Adipose tissue (tissue), 3 donors: Measurements from ENCODE around the gene HSF2BP. TPM values are rescaled to one million over a fixed set of nuclear protein-coding genes. Genes with fewer than 3 reads are reported as not detected.
"Not testable (repeated sequence)": the region's sequence is repeated elsewhere in the genome, so short reads cannot be mapped to it uniquely, and the experiment has no call there.

Experiments
- H3K27ac ChIP-seq: one replicate; pipeline ENCODE4 v1.5.1; 2013; ENCODE audit warnings: low read depth, low read length
- WGBS, 3 donors: extraction: QIAGEN DNeasy Blood & Tissue Kit; methylation state at CpG; one replicate each; pipeline ENCODE4 v1.1.7; 2013; 5-methylcytosine and 5-hydroxymethylcytosine counted together
- polyA plus RNA-seq, 3 donors: library from polyadenylated mRNA; stranded (reverse); fragments of 200-250 nt; gene quantifications; one replicate each; pipeline ENCODE4 v1.2.3, GENCODE V29; 2013
- donor health status: healthy with polysubstance abuse.
- donor health status: Bipolar disorder and iron deficiency.
- donor health status: healthy.

Gene HSF2BP
- polyA plus RNA-seq, 3 donors, result 0.09 to 0.34 (median 0.27) TPM

DNA sequence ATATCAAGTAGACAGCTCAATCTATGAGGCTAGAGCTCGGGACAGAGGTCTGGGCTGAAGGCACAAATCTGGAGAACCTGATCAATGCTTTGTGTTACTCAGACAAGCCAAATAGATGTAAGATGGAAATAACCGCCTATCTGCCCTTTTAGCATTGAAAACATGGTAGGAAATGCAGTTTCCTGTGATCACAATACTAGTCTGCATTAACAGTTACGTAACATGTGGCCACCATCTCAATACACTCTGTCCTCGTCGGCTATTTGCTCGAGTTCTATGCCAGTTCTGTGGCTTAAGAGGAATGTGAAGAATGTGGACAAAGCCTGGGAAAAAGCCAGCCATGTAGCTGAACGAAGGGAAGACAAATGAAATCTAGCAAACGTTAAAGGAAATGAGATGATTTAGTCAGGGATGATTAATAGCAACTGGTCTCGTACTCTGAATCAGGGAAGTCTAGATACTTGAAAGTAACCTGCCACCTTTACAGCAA, 73.3 kb downstream of the HSF2BP start:
- 12 to 20% (median 12%) methylated on average over 9 of the region's 9 CpGs for WGBS, 3 donors
- H3K27ac ChIP-seq, result peak overlapping the region; percentile 54

DNA sequence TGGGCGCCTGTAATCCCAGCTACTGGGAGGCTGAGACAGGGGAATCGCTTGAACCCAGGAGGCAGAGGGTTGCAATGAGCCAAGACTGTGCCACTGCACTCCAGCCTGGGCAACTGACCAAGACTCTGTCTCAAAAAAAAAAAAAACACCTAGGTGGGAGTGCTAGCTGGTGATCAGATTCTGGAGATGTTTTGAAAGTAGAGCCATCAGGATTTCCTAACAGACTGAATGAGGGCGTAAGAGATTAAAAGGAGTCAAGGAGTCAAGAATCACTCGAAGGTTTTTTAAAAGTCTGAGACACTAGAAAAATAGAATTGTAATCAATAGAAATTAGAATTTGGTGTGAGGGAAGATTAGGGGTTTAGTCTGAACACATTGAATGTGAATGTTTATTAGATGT, 73.8 kb downstream of the HSF2BP start:
- 77 to 90% (median 85%) methylated on average over 4 of the region's 4 CpGs for WGBS, 3 donors
- peak overlapping the region; percentile 54 for H3K27ac ChIP-seq

DNA sequence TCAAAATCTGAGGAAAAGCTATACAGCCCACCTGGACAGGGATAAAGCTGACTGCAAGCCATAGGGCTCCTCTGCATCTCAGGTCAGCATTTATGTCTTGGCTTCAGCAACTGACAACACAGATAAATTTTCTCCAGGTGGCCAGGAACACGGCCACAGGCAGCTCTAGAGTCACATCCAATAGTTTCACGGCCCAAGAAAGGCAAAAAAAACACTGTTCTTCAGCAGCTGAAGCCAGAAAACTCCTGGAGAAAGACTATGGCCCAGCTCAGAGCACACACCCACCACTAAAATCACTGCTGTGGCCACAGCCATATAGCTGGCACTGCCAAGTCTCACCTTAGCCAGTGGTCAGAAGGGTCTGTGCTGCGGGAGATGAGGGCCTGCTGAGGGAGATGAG, 77.8 kb downstream of the HSF2BP start:
- H3K27ac ChIP-seq, result no peak overlapping the region
- WGBS, 3 donors, result 83 to 89% (median 86%) methylated on average over 3 of the region's 3 CpGs

DNA sequence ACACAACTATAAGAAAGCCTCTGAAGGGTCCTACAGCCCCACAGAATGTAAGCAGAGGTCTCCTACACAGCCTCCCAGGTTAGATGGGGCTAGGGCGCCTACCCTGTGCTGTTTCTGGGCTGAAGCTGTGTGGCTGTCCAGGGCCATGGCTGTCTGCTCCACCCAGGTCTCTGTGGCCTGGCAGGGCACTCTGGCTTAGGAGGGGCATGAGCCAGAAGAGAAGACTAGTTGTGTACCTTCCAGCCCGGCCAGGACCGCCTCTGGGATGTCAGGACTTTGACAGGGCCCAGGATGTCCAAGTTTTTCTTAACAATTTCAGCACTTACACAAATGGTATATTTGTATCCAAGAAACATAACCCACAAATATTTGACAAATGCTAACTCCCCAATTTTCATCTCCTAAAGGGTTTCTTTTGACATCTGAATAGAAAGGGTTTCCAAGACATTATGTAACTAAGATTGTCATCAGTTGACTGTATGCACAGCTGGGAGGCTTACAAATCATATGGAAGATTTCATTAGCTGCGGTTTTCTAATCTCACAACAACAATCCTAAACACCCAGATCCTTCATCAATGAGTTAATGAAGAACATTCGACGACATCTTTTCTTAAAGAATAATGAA, 80.5 kb downstream of the HSF2BP start:
- H3K27ac ChIP-seq, result no peak overlapping the region
- 53 to 68% (median 65%) methylated on average over 6 of the region's 6 CpGs for WGBS, 3 donors

DNA sequence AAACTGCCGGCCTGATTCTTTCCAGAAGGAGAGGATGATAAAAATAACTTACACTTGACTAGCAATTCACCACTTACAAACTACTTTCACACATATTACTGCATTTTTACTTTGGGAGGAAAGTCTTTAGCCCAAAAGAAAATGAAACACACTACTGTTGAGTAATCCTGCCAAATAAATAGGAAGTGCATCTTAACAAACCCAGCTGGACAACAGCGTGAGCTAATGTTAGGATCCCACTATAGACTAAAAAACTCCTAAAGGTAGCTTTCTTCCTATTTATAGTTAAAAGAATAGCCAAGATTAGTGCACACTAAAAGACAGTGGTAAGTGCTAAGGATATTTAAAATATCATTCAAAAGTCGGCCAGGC, 83.8 kb downstream of the HSF2BP start:
- no peak overlapping the region for H3K27ac ChIP-seq
- WGBS, 3 donors, result 60 to 86% (median 67%) methylated on average over 3 of the region's 3 CpGs

DNA sequence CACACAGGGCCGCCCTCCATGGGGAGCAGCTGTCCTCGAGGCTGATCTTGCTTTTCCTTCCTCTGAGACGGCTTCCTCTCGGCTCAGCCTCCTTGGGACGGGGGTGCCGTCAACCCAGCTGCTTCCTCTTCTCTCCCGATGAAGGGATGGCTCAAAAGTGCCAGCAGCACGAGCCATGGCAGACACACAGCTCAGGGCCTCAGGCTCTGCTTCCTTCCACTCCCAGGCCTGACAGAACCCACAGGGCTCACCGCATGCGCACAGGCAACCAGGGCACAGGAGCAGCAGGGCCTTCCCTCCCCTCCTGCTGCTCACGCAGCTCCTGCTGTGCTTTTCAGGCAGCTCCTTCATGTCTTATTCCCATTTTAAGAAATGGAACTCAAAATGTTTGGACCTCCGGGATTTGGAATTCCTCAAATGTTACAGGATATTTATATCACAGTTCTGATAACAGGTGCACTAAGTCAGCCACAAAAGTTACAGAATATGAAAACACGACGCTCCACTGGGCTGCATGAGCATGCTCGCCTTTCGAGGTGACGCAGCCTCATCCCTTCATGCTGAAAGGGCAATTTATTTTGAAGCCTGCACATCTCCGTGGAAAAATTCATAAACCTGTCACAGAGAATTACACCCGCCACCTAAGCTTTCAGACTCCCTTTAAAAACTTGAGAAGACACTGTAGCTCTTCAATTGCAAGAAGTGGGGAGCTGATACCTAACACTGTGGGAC, 84.4 kb downstream of the HSF2BP start:
- H3K27ac ChIP-seq, result no peak overlapping the region
- WGBS, 3 donors, result 53 to 83% (median 56%) methylated on average over 19 of the region's 19 CpGs

DNA sequence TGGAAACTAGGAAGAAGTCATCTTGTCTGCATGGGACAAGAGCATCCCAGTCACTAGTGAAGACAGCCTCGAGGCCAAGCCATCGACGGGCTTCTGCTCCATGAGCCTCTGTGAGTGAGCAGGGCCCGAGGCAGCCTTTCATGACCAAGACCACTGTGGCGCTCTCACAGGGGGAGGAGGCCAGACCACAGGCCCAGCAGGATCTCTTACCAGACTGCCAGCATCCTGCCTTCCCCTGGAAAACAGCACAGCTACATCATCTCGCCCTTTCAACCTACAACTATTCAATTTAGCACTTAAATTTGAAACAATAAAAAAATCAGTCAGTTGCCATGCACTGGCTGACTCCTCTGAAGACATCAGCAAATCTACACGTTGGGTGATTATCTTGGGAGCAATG, 85.4 kb downstream of the HSF2BP start:
- 93 to 97% (median 94%) methylated on average over 7 of the region's 7 CpGs for WGBS, 3 donors
- no peak overlapping the region for H3K27ac ChIP-seq

DNA sequence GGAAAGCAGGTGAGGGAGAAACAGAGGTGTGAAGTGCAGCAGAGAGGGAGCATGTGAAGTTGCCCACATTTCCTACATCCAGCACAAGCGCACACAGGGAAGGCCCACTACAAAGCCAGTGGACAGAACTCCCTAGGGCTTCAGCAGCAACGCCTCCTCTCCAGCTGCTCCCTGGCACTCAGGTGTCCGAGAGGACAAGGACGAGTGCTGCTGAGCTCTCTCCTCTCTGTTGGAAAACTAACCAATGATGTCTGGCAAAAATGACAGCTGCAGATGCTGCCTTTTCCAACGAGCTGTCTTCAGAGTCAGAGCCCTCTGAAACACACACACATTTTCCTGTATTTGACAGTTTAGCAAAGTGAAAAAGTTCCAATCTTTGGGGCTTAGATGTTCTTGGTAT, 86.8 kb downstream of the HSF2BP start:
- H3K27ac ChIP-seq, result no peak overlapping the region
- 75 to 82% (median 80%) methylated on average over 5 of the region's 5 CpGs for WGBS, 3 donors

DNA sequence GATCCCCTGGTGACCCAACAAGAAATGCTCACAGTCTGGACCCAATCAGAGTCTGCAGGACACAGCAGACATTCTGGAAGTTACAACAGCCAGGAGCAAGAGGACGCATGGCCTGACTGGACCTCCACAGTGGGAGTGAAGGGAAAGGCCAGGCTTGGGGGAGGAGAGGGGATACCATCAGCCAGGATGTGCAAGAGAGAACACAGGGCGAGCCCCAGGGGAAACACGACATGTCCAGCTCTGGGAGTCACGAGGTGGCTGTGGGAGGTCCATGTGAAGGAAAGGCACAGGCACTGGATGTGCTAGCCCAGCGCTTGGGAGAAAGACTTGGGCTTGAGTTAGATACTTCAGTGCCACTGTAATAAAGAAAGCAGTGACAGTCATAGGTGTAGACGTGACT, 87.3 kb downstream of the HSF2BP start:
- no peak overlapping the region for H3K27ac ChIP-seq
- 73 to 86% (median 81%) methylated on average over 6 of the region's 6 CpGs for WGBS, 3 donors

DNA sequence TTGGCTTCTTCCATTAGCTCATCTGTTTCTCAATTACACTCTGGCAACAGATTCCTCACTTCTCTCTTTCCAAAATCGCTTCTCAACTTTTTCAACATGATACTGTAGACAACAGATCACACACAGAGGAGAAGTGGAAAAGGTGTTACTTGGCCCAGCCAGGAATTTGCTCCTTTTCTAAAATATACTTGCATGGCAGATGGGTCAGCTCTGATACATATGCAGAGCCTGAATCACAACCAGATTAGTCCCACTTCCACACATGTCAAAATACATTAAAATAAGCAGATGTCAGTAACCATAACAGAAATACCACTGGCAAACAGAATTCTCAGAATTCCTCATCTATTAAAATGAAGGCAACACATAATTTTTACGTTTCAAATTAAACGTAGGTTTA, 89.1 kb downstream of the HSF2BP start:
- H3K27ac ChIP-seq, result not testable (repeated sequence)
- no CpG with 5 or more reads among the region's 3 CpGs for WGBS, 3 donors

DNA sequence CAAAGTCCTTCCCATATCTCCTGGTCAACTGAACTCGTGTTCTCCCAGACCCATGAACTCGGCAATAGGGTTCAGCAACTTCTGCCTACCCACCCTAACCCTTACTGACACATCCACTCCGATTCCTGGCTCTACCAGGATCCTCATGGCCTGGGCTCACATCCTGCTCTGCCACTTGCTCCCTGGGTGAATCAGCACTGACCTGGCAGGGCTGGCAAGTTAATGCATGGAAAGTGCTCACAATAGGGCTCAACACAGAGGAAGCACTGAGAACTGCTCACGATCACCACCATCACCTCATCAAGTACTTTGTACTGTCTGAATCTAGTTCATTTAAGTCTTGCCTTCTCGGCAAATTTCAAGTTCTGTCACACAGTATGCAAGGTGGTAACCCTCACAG, 96.8 kb downstream of the HSF2BP start:
- WGBS, 3 donors, result no CpG with 5 or more reads among the region's 5 CpGs
- H3K27ac ChIP-seq, result not testable (repeated sequence)

DNA sequence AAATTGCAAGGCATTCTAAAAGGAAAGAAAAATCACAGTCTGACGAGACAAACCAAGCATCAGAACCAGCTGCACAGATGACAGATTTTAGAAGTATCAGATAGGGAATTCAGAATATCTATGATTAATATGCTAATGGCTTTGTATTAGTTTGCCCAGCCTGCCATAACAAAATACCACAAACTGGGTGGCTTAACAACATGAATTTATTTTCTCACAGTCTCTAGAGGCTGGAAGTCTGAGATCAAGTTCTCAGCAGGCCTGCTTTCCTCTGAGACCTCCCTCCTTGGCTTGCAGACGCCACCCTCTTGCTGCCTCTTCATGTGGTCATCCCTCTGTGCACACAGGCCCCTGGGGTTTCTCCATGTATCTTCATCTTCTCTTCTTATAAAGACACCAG, 118.7 kb downstream of the HSF2BP start:
- WGBS, 3 donors, result no CpG with 5 or more reads among the region's 2 CpGs
- H3K27ac ChIP-seq, result not testable (repeated sequence)

DNA sequence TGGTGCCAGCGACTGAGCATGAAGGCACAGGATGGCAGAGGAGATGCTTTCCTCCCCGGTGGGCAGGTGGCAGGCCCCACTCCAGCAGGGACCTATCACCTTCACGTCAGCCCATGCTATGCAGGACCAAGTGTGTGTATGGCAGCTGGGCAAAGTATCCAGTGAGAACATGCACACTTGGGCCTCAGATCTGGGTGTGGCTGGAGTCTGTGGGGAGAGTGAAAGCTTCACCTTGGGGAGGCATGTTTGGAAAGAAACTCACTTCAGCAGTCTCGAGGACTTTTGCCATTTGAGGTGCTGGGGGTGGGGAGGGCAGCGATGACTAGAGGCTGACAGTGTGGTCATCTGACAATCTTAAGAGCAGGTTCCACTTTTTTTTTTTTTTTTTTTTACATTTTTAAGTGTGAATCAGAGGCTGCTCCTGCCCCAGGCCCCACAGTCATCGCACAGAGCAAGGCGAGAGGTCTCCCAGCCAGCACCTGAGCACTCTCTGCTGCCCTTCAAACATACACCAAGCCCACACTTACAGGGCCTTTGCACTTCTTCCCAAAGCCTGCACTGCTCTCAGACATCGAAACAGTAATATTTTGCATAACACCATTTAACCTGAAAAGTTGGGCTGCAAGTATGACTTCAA, 136.7 kb downstream of the HSF2BP start:
- not testable (repeated sequence) for H3K27ac ChIP-seq
- no CpG with 5 or more reads among the region's 8 CpGs for WGBS, 3 donors

DNA sequence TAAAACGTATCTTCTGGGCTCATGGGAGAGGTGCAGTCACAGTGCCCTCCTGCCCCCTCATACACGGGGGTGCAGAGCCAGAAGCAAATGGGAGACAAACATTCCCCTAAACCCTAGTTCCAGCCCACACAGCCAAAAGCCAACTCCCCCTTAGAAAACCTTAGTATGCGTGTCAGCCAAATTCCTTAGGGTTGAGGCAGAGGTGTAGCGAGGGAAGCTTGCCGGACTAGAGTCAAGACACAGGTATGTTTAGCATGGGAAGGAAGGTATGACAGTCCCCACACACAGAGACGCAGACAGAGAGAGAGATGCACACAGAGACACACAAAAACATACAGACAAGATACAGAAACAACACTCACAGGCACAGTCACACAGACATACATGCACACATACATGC, 141.6 kb downstream of the HSF2BP start:
- H3K27ac ChIP-seq, result not testable (repeated sequence)
- WGBS, 3 donors, result no CpG with 5 or more reads among the region's 6 CpGs

DNA sequence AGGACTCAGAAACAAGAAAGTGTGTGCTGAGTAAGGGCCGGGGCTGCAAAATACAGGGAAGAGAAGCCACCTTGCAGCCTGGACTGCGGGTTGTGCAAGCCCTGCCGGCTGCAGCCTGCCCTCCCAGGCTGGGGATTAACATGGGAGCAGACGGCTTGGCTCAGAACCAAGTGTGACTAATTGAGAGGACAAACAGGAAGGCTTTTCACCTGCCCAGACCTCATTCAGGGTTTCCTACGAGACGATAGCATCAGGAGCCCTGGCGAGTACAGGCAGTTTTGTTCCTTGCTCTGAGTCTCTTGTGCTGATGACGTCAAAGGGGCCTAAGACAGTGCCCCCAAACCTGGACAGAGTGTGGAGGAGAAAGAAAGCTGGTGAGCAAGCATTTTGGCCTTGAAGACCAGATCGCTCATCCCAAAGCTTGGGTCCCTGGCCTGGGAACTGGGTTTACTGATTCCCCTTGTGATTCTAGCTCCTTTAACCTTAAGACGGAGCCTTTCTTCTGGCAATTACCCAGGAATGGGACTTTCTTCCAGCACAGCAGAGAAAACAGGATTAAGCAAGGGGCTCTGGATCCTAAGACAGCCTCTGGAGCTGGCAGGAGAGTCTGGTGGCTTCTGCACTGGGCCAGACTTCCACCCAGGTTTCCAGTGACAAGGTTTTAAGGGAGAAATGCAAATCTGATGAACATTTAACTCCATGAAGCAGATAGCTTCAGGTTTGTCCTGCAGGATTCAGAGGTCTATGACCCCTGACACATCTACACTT, 142.2 kb downstream of the HSF2BP start:
- H3K27ac ChIP-seq, result not testable (repeated sequence)
- no CpG with 5 or more reads among the region's 10 CpGs for WGBS, 3 donors

DNA sequence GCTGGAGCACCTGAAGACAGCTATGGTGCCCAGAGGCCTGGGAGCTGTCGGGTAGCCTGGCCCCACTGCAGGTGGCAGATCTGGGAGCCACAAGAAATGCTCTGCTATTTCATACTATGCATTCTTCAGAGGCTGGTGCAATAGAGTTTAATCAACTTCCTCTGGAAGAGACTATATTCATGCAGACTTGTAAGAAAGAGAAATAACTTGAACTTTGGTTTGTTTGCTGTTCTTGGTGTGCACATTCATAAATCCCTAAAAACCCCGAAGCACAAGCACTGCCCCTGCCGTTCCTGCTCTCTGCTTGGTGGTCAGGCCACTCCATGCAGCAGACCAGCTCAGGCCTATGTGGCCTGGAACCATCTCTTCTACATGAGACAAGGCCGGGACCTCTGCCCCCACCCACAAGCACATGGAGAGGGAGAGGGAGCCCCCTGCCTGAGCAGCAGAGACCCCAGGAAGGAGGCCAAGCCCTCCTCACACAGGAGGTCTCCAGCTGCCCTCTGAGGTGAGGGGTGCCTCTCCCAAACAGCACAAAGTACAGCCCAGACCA, 142.9 kb downstream of the HSF2BP start:
- not testable (repeated sequence) for H3K27ac ChIP-seq
- no CpG with 5 or more reads among the region's 4 CpGs for WGBS, 3 donors

DNA sequence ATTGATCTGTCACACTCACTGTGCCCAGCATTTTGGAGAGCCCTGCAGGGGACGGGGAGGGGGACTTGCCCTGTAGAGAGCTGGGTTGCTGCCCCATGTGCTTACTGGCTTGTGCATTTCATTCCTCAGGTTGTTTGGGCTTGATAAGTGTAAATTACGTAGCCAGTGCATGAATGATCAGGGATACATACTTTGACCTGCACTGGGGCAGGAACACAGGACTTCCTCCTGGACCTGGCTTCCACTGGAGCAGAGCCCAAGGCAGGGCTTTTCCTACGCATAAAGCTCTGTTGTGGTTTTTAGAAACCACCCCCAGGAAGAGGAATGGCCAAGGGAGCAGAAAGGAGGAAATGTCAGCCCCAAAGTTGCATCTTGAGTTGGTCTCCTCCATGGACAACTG, 144.5 kb downstream of the HSF2BP start:
- WGBS, 3 donors, result no CpG with 5 or more reads among the region's 3 CpGs
- H3K27ac ChIP-seq, result not testable (repeated sequence)

DNA sequence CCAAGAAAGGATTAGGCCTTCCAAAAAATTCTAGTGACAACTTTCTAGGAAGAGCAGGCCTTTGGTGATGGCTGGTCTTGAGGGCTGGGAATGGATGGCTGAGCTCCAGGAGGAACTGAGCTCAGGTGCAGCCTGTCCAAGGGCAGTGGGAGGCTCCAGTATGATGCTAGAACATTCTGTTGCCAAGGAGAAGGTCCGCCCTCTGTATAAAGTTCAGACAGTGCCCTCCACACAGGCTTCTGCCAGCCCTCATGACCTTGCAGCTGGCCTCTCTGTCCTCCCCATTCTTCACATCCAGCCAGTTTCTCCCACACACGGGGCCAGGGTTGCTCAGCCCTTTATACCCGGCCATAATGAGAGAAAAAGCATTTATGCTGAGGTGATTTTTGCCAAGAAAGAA, 146.3 kb downstream of the HSF2BP start:
- no CpG with 5 or more reads among the region's 3 CpGs for WGBS, 3 donors
- not testable (repeated sequence) for H3K27ac ChIP-seq

DNA sequence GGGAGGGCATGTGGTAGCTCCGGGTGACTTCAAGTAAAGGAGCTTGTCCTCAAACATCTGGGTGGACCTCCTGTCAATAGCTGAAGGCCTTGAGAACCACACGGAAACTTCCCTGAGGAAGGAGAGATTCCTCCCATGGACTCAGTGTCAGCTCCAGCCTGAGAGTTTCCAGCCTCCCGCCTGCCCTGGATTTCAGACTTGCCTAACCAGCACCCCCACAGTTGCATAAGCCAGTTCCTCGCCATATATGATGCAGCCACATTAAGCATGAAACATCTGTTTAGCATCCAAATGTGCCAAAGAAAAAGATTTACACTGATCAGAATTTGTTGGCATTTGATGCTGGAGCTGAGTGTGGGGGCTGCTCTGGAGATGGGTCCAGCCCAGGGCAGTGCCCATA, 148.1 kb downstream of the HSF2BP start:
- H3K27ac ChIP-seq, result not testable (repeated sequence)

More for the DNA sequence above, 148.1 kb downstream of the HSF2BP start:
- WGBS, 3 donors, result no CpG with 5 or more reads among the region's 4 CpGs
